ENCODE measurements around the gene RGS19.

- TF ChIP-seq, protein P1, sequence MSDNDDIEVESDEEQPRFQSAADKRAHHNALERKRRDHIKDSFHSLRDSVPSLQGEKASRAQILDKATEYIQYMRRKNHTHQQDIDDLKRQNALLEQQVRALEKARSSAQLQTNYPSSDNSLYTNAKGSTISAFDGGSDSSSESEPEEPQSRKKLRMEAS (IDR thresholded peaks at IDR 0.05) = no peak
- TF ChIP-seq TCF12 (IDR thresholded peaks at IDR 0.05; ENCODE audit: low read depth) (no peak), TAF1 (IDR thresholded peaks at IDR 0.05; ENCODE audit: low read depth) (no peak)
Measured at GRCh38 chr20:64062276-64062595, 17.1 kb downstream of the RGS19 start.
